GM19043 (cell line): ENCODE measurements around the gene BCL6B.
A peak's percentile ranks its signal among the peaks of the same experiment; 100 is the strongest.
"Not testable (repeated sequence)": the region's sequence is repeated elsewhere in the genome, so short reads cannot be mapped to it uniquely, and the experiment has no call there.

Experiments used
- ATAC-seq: cut with Tn5 transposase; IDR thresholded peaks from one replicate; pipeline ENCODE4 v1.9.1; 2021; ENCODE audit warnings: low read depth; ENCODE audit not compliant: unreplicated experiment

The BCL6B gene

GRCh38 chr17:7026471-7027115, 3.7 kb downstream of the BCL6B start:
- no peak for ATAC-seq

- ATAC-seq = no peak
Observed at GRCh38 chr17:7027335-7027734, 4.5 kb downstream of the BCL6B start.

DNA sequence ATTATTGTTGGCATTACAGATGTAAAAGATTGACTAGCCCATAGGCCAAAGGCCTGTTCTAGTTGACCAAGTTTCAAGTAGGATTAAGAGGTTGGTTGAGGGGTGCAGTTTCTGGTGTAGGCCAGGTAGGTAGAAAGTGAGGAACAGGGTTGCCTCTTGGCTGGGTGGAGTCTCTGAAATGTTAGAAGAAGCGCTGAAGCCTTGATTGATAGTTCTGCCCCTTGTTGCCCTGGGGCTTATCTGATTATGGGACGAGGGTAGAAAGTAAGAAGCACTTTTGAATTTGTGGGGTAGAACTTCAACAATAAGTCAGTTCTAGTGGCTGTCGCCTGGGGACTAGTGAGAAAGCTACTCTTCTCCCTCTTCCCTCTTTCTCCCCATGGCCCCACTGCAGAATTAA, 6.2 kb downstream of the BCL6B start:
- no peak for ATAC-seq

DNA sequence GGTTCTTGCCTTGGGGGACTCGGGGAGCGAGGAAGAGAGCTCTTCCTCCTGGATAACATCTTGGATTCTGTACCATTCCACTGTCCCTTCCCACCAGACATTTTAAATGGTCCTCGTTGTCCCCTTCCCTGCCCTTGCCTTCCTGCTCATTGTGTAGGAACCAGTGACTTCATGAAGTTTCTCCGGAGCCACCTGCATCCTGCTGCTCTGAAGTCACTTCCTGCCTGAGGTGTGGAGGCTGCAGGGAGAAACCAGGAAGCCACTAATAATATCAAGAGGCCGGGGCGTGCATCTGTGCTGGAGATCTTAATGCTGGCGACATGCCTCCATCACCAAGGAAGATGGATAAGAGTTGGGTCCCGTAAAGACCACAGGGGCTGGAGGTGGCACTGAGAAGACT, 6.8 kb downstream of the BCL6B start:
- ATAC-seq = no peak

GRCh38 chr17:7034955-7035590, 12.2 kb downstream of the BCL6B start:
- ATAC-seq = peak; percentile 16

DNA sequence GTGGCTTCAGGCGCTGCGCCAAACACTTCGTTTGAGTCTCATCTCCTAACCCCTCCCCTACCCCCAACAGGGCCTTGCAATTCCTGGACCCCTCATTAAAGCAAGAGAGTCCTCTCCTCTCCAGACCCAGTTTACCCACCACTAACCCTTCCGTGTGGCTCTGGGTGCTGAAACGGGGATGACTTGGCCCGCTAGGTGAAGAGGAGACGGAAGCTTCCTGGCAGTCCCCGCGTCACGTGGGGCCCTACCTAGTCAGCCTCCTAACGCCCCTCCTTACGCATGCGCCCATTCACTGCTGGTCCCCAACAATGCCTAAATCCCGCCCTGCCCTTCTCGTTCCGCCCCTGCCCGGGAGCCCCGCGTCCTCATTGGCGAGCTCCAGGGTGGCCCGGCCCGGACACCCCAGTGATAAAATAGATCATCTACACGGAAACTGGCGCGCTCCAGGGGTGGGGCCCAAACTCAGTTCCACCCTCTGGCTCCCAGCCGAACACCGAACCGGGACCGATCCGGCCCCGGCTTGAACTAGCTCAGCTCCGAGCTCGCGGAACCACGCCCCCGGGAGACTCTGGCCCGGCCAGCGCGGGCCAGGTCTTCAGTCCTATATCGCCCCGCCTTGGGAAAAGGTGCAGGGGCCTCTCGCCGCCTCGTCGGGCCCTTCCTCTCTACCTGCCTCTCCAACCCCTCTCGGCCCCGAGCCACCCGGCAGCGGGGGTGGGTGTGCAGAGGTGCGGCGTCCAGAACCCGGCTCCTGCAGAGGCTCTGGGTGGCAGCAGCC, 12.9 kb downstream of the BCL6B start, which contains the start of gene SLC16A13:
Gene SLC16A13 (plus strand): TSS at position 425 of the 778 bp plus-strand sequence. CDS start 368 bp downstream, outside the sequence.
- peak; percentile 89 for ATAC-seq

DNA sequence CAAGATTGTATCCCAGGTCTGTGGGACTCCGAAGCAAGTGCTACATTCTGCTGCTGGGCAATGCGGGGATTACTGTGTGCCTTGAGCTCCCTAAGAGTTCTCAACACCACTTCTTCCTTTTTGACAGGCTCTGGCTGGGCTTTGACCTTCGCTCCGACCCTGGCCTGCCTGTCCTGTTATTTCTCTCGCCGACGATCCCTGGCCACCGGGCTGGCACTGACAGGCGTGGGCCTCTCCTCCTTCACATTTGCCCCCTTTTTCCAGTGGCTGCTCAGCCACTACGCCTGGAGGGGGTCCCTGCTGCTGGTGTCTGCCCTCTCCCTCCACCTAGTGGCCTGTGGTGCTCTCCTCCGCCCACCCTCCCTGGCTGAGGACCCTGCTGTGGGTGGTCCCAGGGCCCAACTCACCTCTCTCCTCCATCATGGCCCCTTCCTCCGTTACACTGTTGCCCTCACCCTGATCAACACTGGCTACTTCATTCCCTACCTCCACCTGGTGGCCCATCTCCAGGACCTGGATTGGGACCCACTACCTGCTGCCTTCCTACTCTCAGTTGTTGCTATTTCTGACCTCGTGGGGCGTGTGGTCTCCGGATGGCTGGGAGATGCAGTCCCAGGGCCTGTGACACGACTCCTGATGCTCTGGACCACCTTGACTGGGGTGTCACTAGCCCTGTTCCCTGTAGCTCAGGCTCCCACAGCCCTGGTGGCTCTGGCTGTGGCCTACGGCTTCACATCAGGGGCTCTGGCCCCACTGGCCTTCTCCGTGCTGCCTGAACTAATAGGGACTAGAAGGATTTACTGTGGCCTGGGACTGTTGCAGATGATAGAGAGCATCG, 15.4 kb downstream of the BCL6B start:
- ATAC-seq = no peak

DNA sequence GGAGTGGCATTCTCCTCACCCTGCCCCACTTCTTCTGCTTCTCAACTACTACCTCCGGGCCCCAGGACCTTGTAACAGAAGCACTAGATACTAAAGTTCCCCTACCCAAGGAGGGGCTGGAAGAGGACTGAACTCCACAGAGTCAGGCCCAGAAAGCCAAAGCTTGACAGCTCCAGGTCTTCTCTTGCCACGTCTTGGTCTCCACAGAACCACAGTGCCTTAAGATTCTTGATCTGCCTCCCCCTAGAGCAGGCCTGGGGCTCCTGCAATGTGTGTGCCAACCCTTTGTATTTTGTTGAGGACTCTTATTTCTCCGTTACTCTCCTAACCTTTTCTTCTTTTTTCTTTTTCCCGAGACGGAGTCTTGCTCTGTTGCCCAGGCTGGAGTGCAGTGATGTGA, 17.0 kb downstream of the BCL6B start:
- no peak for ATAC-seq

DNA sequence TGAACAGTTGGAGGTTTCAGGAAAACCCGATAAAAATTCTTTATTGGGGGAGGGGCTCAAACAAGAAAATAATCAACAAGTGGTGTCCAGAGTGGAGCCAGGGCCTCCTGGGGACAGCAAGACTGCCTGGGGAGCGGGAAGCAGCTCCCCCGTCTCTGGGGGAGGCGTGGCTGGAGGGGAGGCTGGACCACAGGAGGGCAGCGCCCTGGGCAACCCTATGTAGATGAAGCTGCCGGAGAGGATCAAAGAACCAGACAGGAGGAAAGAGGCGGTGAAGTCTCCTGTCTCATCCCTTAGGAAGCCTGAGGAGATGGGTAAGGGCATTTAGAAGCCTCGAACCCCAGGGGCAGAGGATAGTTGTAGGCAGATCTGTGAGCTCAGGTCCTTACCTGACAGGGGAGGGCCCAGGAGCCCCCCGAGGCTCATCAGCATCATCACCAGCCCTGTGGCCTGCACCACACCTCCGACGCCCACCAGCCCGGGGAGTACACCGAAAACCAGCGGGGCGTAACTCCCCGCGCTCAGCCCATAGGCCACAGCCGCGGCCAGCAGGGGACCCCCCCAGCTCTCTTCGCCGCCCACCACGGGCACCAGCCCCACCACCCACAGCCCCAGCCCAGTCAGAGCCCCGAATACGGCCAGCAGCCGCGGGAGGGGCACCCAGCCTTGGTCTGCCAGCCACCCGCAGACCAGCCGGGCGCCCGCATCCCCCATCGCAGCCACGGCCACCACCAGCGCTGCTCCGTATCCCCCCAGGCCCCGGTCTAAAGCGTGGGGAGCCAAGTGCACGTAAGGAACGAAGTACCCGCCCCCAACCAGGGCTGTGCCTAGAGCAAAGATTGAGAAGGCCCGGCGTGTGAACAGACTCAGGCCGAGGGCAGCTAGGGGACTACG, 19.0 kb downstream of the BCL6B start:
- no peak for ATAC-seq

DNA sequence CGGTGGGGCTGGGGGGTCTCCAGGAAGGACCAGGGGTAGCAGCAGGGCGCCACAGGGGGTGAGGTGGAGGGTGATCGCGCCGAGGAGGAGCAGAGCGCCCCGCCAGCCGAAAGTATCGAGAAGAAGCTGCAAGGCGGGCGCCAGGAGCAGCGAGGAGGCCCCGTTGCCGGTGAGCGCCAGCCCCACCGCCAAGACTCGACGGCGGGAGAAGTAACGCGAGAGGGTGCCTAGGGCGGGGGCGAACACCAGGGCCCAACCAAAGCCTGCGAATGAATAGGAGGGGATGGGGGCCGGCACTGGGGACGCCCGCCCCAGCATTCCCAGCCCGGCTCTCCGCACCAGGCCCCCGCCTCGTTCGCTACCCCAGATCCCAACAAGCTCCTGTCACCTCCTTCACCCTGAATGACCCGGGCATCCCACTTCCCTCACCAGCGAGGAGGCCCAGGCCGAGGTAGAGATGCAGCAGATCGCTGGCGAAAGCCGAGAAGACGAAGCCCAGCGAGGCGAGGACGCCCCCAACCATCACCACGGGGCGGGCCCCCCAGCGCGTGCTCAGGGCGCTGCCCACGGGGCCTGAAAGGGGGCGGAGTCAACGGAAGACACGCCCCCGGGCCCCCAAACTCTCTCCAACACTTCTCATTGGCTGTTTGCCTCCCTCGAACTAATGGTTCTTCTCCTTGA, 19.8 kb downstream of the BCL6B start:
- no peak for ATAC-seq

- ATAC-seq = no peak
Observed at GRCh38 chr17:7043182-7043496, 20.3 kb downstream of the BCL6B start.

DNA sequence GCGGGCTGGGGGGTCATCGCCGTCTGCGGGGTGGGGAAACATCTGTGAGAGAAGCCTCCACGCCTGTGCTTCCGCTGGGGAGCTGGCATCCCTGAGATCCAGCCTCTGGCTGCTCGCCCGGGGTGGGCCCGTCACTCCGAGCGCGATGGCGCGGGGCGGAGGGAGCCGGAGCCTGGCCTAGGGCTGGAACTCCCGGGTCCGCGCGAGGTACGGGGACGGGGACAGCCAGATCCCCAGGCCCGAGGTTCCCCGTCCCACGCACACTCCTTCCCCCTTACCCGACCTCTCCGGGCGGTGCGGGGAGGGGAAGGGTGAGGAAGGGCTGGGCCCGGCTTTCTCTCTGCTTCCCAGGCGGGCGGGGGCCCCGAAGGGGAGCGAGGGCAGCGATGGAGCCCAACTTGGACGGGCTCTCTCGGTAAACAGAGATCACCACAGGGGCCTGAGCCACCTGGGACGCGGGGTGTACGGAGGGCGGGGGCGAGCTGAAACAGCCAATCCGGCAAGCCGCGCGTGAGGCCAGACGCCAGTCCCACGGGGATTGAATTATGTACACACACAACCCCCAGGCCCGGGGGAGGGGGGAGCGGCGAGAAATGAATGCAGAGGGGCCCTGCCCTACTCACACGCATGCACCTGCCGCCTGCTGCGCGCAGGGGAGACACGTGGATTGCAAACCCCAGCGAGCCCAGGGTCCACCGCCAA, 20.8 kb downstream of the BCL6B start, which contains the start of gene SLC16A11:
Gene SLC16A11 (minus strand): TSS at position 596 of the 702 bp plus-strand sequence. CDS start 579 bp downstream, at position 17.
- no peak for ATAC-seq

- no peak for ATAC-seq
Observed at GRCh38 chr17:7045492-7046126, 22.8 kb downstream of the BCL6B start.

DNA sequence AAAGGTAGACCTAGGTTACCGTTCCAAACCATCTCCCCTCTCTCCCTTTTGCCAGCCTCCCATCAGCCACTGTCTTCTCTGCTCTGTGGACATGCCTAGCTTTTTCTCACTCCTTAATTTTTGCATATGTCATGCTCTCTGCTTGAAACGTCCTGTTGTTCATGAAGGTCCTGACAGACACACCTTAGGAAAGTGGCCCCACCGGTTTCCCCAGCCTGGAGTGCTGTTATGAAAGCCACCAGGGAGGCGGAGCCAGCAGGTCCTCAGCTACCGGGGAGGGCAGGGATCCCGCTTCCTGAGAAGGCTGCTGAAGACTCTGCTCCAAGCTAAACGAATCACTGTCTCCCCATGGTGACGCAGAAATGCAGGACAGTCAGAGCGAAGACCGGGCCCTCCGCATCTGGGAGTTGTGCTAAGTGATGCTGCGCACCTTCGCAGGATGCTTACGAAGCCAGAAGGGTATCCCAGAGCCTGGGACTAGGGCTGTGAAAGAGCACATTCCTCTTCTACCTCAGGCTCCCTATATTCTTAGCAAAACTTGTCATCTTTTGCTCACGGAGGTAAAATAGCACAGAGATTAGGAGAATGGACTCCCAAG, 23.4 kb downstream of the BCL6B start:
- no peak for ATAC-seq

DNA sequence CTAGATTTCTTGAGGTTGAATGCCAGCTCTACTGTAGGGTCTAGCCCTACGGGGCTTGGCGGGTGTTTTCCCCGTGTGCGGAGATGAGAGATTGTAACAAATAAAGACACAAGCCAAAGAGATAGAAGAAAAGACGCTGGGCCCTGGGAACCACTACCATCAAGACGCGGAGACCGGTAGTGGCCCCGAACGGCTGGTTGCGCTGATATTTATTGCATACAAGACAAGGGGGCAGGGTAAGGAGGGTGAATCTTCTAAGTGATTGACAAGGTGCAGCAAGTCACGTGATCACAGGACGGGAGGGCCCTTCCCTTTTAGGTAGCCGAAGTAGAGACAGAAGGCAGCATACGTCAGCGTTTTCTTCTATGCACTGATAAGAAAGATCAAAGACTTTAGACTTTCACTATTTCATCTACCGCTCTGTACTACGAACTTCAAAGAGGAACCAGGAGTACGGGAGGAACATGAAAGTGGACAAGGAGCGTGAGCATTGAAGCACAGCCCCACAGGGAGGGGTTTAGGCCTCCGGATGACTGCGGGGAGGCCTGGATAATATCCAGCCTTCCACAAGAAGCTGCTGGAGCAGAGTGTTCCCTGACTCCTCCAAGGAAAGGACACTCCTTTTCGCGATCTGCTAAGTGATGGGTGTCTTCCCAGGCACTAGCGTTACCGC, 24.0 kb downstream of the BCL6B start:
- ATAC-seq = not testable (repeated sequence)

- no peak for ATAC-seq
Observed at GRCh38 chr17:7047566-7047965, 24.7 kb downstream of the BCL6B start.

GRCh38 chr17:7048968-7049367, 26.1 kb downstream of the BCL6B start:
- no peak for ATAC-seq
